ENCODE results near the gene ATP2B2.

DNA sequence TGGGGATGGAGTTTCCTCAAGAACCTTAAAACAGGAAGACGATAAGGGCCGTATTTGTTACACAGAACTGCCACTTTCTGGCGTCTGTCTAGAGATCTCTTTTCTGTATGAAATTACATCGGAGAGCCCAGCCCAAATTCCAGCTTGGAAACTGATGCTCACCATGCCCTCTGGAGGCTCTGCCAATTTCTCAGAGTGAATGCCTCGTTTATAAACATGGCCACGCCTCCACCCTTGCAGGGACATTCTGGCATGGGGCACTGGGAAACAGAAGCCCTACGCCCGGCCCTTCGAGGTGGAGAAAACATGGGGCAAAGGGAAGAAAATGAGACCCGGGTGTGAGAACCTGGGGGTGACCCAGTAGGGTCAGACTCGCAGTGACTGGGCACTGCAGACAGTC lies 131.1 kb downstream of the ATP2B2 start:
- TF ChIP-seq CTCF (IDR thresholded peaks at IDR 0.05) (no peak), EP300 (IDR thresholded peaks at IDR 0.05) (no peak)
